ENCODE measurements around the gene G2E3.

The G2E3 gene

DNA sequence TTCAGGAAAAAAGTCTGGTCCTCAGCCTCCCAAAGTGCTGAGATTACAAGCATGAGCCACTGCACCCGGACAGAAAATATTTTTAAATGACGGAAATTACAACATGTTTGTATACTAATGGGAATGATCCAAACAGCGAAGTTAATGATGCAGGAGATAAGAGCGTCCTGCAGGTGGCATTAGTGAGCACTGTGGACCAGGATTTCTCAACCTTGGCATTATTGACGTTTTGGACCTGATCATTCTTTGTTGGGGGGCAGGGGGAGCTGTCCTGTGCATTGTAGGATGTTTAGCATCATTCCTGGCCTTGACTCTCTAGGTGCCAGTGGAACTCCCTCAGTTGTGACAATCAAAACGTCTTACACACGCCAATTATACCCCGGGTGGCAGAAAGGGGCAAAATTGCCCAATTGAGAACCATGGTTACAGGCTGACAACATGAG, 97.3 kb downstream of the G2E3 start:
- peak; percentile 28 for DNase-seq (ENCODE audit: low spot score)

DNA sequence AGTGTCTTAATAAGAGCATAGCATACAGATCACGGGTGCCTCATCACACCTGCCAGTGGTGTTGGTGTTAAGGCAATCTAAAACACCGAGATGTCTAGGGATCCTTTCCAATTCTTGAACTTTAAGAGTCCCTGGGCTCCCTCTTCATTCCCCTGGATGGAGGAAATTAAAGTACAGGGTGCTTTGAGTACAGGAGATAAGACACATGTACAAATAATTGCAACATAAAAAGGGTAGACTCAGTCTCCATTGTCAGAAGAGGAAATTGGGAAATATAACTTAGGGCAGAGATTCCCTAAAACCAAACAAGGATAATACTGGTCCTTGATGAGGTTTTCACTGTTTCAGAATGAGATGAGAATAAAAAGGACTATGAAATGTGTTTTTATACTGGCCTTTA, 98.1 kb downstream of the G2E3 start:
- DNase-seq (ENCODE audit: low spot score) = no peak

DNA sequence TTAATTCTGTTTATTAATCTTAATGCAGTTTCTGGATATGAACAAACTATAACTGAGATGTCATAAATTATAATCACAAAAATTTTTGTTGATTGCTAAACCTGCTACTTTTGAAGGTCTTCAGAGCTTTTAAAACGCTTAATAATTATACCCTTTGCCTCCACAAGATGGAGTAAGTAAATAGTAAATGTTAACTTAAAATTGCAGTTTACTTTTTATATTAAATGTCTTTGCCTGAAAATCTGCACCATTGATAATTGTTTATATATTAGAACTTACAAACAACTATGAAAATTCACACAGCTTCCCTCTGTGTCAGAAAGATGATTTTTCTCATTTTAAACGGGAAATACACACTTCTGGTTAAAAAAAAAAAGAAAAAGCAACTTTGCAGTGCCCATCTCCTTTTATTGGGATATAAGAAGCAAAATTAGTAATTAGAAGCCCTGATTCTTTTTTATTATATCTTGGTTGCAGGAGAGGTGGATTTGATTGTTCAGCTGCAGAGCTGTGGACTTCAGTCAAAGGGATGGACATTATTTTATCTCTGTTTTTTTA, 98.7 kb downstream of the G2E3 start:
- DNase-seq (ENCODE audit: low spot score) = no peak

DNA sequence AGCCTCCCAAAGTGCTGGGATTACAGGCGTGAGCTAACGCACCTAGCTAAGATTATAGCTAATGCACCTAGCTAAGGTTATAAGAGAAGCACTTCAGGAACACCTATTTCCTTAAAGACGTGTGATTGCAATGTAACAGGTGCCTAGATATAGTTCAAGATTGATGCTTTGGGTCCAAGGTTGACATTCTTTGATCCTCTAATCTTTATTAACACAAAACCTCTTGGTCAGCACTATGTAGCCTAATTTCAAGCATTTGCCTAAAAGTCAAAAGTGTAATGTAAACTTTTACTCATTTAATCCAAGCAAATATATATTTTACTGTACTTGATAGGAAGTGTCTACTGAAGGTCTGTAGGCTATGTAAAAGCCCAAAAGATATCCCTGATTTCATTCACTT, 99.7 kb downstream of the G2E3 start:
- DNase-seq (ENCODE audit: low spot score) = no peak

DNA sequence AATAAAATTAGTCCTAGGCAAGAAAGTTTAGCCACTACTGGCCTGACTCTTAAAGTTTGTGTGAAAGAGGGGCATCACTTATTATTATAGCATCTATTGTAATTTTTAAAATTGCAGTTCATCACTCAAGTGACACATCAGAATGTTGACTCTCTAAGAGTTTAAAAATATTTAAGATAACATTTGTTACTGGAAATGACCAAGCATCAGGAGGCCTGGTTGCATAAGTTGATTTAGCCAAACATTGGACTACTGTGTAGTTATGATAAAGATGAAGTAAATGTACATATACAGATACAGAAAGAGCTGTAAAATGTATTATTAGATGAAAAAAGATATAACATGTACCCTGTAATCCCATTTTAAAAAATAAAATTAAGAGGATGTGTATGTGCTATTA, 110.6 kb downstream of the G2E3 start:
- no peak for DNase-seq (ENCODE audit: low spot score)
